MM.1S (cell line): ENCODE results near the gene IFNL2.

Experiments
- DNase-seq: peaks from one replicate; pipeline ENCODE4 v3.0.0-alpha.2; 2015
- H2AFZ ChIP-seq: fragments of 300-600 bp; sonication (generic); 2 replicates; pipeline ENCODE4 v1.6.0; 2016; ENCODE audit warnings: antibody characterized with exemption, low read length
- H3F3A ChIP-seq: fragments of 300-600 bp; sonication (generic); 2 replicates; pipeline ENCODE4 v1.6.1; 2016; ENCODE audit warnings: mild to moderate bottlenecking, antibody characterized with exemption, low read length, moderate library complexity, mixed read lengths; ENCODE audit not compliant: insufficient read depth
- H3K27ac ChIP-seq: fragments of 300-600 bp; sonication (generic); 2 replicates; pipeline ENCODE4 v1.5.1; 2016; ENCODE audit warnings: mild to moderate bottlenecking, low read length
- H3K27me3 ChIP-seq: fragments of 300-600 bp; sonication (generic); replicated peaks from 2 replicates; pipeline ENCODE4 v1.6.0; 2016; ENCODE audit warnings: low read length; ENCODE audit not compliant: insufficient read depth
- H3K36me3 ChIP-seq: fragments of 300-600 bp; sonication (generic); replicated peaks from 2 replicates; pipeline ENCODE4 v1.6.1; 2016; ENCODE audit warnings: mild to moderate bottlenecking, low read length, mixed read lengths; ENCODE audit not compliant: insufficient read depth
- H3K4me1 ChIP-seq: fragments of 300-600 bp; sonication (generic); 2 replicates; pipeline ENCODE4 v1.6.1; 2016; ENCODE audit warnings: low read length, mixed read lengths
- H3K4me2 ChIP-seq: fragments of 300-600 bp; sonication (generic); 2 replicates; pipeline ENCODE4 v1.6.0; 2016; ENCODE audit warnings: low read depth, low read length
- H3K4me3 ChIP-seq: fragments of 300-600 bp; sonication (generic); 2 replicates; pipeline ENCODE4 v1.5.1; 2016; ENCODE audit warnings: low read length, mixed read lengths
- H3K79me2 ChIP-seq: fragments of 300-600 bp; sonication (generic); 2 replicates; pipeline ENCODE4 v1.6.1; 2016; ENCODE audit warnings: mixed run types, low read length, mixed read lengths
- H3K9ac ChIP-seq: fragments of 300-600 bp; sonication (generic); 2 replicates; pipeline ENCODE4 v1.6.1; 2016; ENCODE audit warnings: low read length, mixed read lengths
- H3K9me2 ChIP-seq: fragments of 300-600 bp; sonication (generic); replicated peaks from 2 replicates; pipeline ENCODE4 v1.6.1; 2016; ENCODE audit warnings: mild to moderate bottlenecking, low read length, mixed read lengths; ENCODE audit not compliant: insufficient read depth
- H3K9me3 ChIP-seq: fragments of 300-600 bp; sonication (generic); replicated peaks from 2 replicates; pipeline ENCODE4 v1.6.1; 2016; ENCODE audit warnings: mild to moderate bottlenecking, low read length, mixed read lengths; ENCODE audit not compliant: insufficient read depth
- H4K20me1 ChIP-seq: fragments of 300-600 bp; sonication (generic); 2 replicates; pipeline ENCODE4 v1.6.1; 2016; ENCODE audit warnings: mild to moderate bottlenecking, low read length, moderate library complexity, mixed read lengths; ENCODE audit not compliant: insufficient read depth
- CTCF ChIP-seq: fragments of 300-600 bp; sonication (generic); IDR thresholded peaks from 2 replicates; pipeline ENCODE4 v1.5.1; 2016; ENCODE audit warnings: antibody characterized with exemption, low read length, mixed read lengths
- EZH2 ChIP-seq: fragments of 300-600 bp; sonication (generic); optimal IDR thresholded peaks from 2 replicates; pipeline ENCODE3; 2017; ENCODE audit warnings: low read depth, mild to moderate bottlenecking, antibody characterized with exemption, low read length, mixed read lengths
- EZH2phosphoT487 ChIP-seq: fragments of 300-600 bp; sonication (generic); IDR thresholded peaks from 2 replicates; pipeline ENCODE4 v1.6.1; 2018; ENCODE audit warnings: antibody characterized with exemption, low read length

IFNL2 gene

GRCh38 chr19:39319098-39319891 is 51.1 kb downstream of the IFNL2 start:
- H4K20me1 ChIP-seq, result no peaks in the 10 kb centered on the region
- H3K36me3 ChIP-seq, result no peaks in the 10 kb centered on the region
- no peaks in the 10 kb centered on the region for H3K79me2 ChIP-seq
- no peak overlapping the region for H3K9ac ChIP-seq
- no peaks in the 10 kb centered on the region for H3K27me3 ChIP-seq
- TF ChIP-seq EZH2 (no peak), EZH2phosphoT487 (no peak), CTCF (no peak)
- no peaks in the 10 kb centered on the region for H3K9me3 ChIP-seq
- H3K9me2 ChIP-seq, result no peaks in the 10 kb centered on the region
- no peak for DNase-seq
- no peak overlapping the region for H2AFZ ChIP-seq
- H3K4me3 ChIP-seq, result no peak overlapping the region
- H3F3A ChIP-seq, result 0 out of 2 replicates have a peak, but pooled peaks cover 3% of the 10 kb centered on the region
- H3K4me2 ChIP-seq, result no peak overlapping the region; the same call in 1 of the 2 replicates
- H3K27ac ChIP-seq, result no peak overlapping the region
- H3K4me1 ChIP-seq, result no peaks in the 10 kb centered on the region
